Heart right ventricle (tissue), 16 donors: ENCODE data around the gene DAB1. TPM values are rescaled to one million over a fixed set of nuclear protein-coding genes. Genes with fewer than 3 reads are reported as not detected.
A peak's percentile ranks its signal among the peaks of the same experiment; 100 is the strongest.

Source experiments
- ATAC-seq, 8 donors: fragments of 200-7000 bp; cut with Tn5 transposase; one replicate each; pipeline ENCODE4 v1.9.1; 2020; ENCODE audit warnings: mild to moderate bottlenecking in 8 of 8, moderate library complexity in 8 of 8, moderate number of reproducible peaks in 1 of 8
- DNase-seq, 2 donors: peaks; one replicate each; pipeline ENCODE4 v3.0.0-alpha.2; 2020
- H3K27ac ChIP-seq, 10 donors: fragments of 200-600 bp; sonication (generic) in 2 of 10; one replicate each; pipeline versions ENCODE4 v1.5.0 to v1.8.0; 2020 to 2022; ENCODE audit warnings: mild to moderate bottlenecking in 3 of 10
- H3K27me3 ChIP-seq, 7 donors: fragments of 200-600 bp; one replicate each; pipeline ENCODE4 v1.8.0; 2021 to 2022; ENCODE audit warnings: mild to moderate bottlenecking in 2 of 7
- H3K36me3 ChIP-seq, 9 donors: fragments of 200-600 bp; sonication (generic) in 1 of 9; one replicate each; pipeline versions ENCODE4 v1.5.0 to v1.8.0; 2020 to 2022; ENCODE audit warnings: mild to moderate bottlenecking in 2 of 9
- H3K4me1 ChIP-seq, 9 donors: fragments of 200-600 bp; sonication (generic) in 1 of 9; one replicate each; pipeline versions ENCODE4 v1.5.0 to v1.8.0; 2020 to 2022; ENCODE audit warnings: mild to moderate bottlenecking in 4 of 9
- H3K4me3 ChIP-seq, 10 donors: fragments of 200-600 bp; sonication (generic) in 2 of 10; one replicate each; pipeline versions ENCODE4 v1.5.0 to v1.8.0; 2020 to 2022; ENCODE audit warnings: mild to moderate bottlenecking in 7 of 10, moderate library complexity in 2 of 10
- H3K9me3 ChIP-seq, 11 donors: fragments of 200-600 bp in 10 of 11; sonication (generic) in 2 of 11; one replicate each; pipeline versions ENCODE4 v1.5.0 to v1.8.0; 2013 to 2022; ENCODE audit warnings: mild to moderate bottlenecking in 2 of 11, control low read depth in 1 of 11, moderate library complexity in 1 of 11
- WGBS, 2 donors: extraction: QIAGEN DNeasy Blood & Tissue Kit; methylation state at CpG; one replicate each; pipeline ENCODE4 v1.1.7; 2013; ENCODE audit warnings: inconsistent platforms in 1 of 2; 5-methylcytosine and 5-hydroxymethylcytosine counted together
- intact Hi-C, 10 donors: fragments of 100-400 bp; cut with DNase I; formaldehyde crosslinking; loops; one replicate each; pipeline versions ENCODE4 v1.11.1 to v1.14.2; 2022
- polyA plus RNA-seq, 2 donors: library from polyadenylated mRNA; stranded (reverse); fragments of 200-250 nt; gene quantifications; one replicate each; pipeline ENCODE4 v1.2.3, GENCODE V29; 2013
- total RNA-seq, 10 donors: library from RNA; stranded (reverse); fragmentation: NEBNext Ultra II Directional in 3 of 10; extraction: Animal tissue kit (Norgen Biotek cat#: 25700) in 3 of 10; gene quantifications; one replicate each; pipeline versions ENCODE4 v1.2.1 to v1.2.4, GENCODE V29; 2021 to 2023
- TF ChIP-seq, protein P1 (sequence below), 9 donors: fragments of 200-600 bp; sonication (generic) in 2 of 9; IDR thresholded peaks; one replicate each; pipeline versions ENCODE4 v1.5.0 to v1.8.0; 2021 to 2022; ENCODE audit warnings: antibody characterized with exemption in 9 of 9, mild to moderate bottlenecking in 5 of 9, moderate library complexity in 1 of 9
- donor health status: Arrhythmogenic right ventricular cardiomyopathy.
- donor health status: ischemic (EF 13 %, LVEDD 7.1; RV severe dilation, severe dysfunction).
- donor health status: healthy with polysubstance abuse.
- donor health status: DM: no; HTN: yes; CAD: no.
- donor health status: DM: no; HTN: no; CAD: no.
- donor health status: ischemic (EF 25% LVEDD 6.9; RV normal size, moderate dysfunction).
- donor health status: ischemic (EF 25% LVEDD 5.7; RV mildly dilated, moderate dysfunction).
- donor health status: healthy.
- donor health status: DM: yes; HTN: yes; CAD: no.
- donor health status: Ischemic cardiomyopathy.
- donor health status: ischemic (EF 35%, LVEDD 5.7; RV mildly dilated, moderate dysfunction).
- donor health status: nonischemic (EF 11% LVEDD 7.7; RV severe dilation, severe dysfunction).
- donor health status: DM: yes; HTN: yes; CAD: no.
- donor health status: PGD.
- donor health status: ischemic (EF 29% LVEDD 5.4; RV normal size, mild dysfunction).
- donor health status: nonischemic (EF 23%, LVEDD 6.1; RV moderate dilation, normal function).

DAB1 gene
- total and polyA plus RNA-seq, 12 donors: 0.16 to 25.5 (median 8.1) TPM

DNA sequence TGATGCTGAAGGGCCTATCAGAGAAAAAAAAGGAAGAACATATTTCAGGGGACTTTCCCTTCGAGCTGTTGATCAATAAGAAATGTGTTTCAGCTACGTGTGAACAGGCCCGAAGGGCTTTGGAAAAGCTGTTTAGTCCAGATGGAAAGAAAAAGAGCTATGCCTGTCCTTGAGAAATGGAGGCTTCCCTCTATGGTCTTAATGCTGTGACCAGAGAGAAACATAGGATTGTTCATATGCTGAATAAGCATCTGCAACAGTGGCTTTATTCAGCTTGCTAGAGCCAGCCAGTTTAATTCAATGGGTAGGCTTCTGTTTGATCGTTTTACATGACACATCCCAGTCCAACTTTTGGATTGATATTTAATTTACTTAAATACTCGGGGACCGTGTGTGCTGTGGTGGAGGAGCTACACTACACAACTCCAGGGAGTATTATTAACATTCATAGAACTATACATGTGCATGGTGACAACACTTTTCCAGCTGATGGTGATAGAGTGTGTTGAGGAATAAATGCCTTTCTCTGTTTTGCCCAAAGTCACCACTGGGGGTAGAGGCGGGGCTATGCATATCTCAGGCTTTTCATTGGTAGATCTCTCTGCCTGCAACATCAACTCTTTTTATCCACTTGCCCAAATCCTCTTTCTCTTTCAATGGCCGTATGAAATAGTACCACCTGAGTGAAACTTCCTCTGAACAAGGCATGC, 351.3 kb downstream of the DAB1 start:
- Histone ChIP-seq H3K4me1 (peaks cover 0 to 18% (median 3%) of the 10 kb centered on the region in 9 donors), H3K27ac (no peak overlapping the region), H3K27me3 (no peaks in the 10 kb centered on the region), H3K36me3 (no peaks in the 10 kb centered on the region), H3K9me3 (no peaks in the 10 kb centered on the region), H3K4me3 (no peak overlapping the region)
- DNase-seq (no peak), ATAC-seq (no peak)
- TF ChIP-seq, protein P1, sequence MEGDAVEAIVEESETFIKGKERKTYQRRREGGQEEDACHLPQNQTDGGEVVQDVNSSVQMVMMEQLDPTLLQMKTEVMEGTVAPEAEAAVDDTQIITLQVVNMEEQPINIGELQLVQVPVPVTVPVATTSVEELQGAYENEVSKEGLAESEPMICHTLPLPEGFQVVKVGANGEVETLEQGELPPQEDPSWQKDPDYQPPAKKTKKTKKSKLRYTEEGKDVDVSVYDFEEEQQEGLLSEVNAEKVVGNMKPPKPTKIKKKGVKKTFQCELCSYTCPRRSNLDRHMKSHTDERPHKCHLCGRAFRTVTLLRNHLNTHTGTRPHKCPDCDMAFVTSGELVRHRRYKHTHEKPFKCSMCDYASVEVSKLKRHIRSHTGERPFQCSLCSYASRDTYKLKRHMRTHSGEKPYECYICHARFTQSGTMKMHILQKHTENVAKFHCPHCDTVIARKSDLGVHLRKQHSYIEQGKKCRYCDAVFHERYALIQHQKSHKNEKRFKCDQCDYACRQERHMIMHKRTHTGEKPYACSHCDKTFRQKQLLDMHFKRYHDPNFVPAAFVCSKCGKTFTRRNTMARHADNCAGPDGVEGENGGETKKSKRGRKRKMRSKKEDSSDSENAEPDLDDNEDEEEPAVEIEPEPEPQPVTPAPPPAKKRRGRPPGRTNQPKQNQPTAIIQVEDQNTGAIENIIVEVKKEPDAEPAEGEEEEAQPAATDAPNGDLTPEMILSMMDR (IDR thresholded peaks at IDR 0.05): no peak
- intact Hi-C loops: no loop called here
- 88 to 90% methylated on average over 8 of the region's 8 CpGs for WGBS, 2 donors

DNA sequence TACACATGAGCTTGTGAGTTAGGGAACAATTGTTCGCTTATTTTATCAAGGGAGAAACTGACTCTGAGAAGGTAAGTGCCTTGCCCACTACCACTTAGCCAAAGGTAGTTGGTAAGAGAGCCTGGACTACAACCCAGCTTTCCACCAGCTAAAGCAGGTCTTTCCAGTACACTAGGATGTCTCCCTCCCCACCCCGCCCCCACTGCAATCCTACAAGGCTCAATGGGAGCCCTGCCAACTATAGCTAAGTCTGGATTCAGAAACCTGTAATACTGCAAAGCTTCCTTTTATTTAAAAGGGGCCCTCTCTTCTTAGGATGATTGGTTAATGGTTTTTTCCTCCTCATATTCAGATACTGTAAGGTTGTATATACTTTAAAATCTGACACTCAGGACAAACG, 356.0 kb downstream of the DAB1 start:
- Histone ChIP-seq H3K4me3 (no peak overlapping the region), H3K27ac (peak overlapping the region in 1 of 10 donors; percentile 19), H3K36me3 (no peaks in the 10 kb centered on the region), H3K4me1 (peaks cover 0 to 28% (median 6%) of the 10 kb centered on the region in 9 donors), H3K27me3 (no peaks in the 10 kb centered on the region), H3K9me3 (no peaks in the 10 kb centered on the region)
- DNase-seq (peak; percentile 17 to 37), ATAC-seq (peak in 4 of 8 donors; percentile 33 to 77 (median 55))
- TF ChIP-seq, protein P1 (IDR thresholded peaks at IDR 0.05): no peak
- 60 to 65% methylated on average over 3 of the region's 3 CpGs for WGBS, 2 donors
- intact Hi-C loops: loop anchor here in 1 of 10 donors (10.0 kb wide), 1 partner anchor 233 kb away; no protein-coding TSS in a partner anchor

DNA sequence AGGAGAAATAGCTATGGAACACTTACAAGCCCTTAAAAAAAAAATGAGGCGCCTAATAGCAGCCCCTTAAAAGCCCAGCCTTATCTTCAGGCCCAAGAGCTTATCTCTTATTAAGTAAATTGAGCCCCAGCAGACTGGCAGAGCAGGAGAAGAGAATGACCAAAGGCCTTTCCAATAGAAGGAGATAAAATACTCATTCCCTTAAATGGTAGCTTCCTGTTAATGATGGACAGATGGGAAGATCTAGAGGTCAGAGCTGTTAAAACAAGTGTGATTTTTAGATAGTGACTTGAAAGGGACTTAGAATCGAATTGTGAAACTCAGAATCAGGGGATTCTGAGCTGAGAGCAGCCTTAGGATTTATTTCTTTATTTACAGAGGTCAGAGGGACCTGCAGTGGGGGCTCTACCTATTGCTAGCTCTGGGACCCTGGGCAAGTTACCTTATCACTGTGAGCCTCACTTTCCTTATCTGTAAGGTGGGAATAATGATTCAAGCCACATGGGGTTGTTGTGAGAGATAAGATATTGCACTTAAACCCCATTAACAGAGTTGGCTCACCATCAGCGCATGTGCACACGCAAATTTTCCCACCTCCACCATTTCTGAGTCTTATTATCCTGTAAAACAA, 356.8 kb downstream of the DAB1 start:
- Histone ChIP-seq H3K4me3 (no peak overlapping the region), H3K27me3 (no peaks in the 10 kb centered on the region), H3K36me3 (no peaks in the 10 kb centered on the region), H3K9me3 (no peaks in the 10 kb centered on the region), H3K4me1 (peaks cover 0 to 28% (median 6%) of the 10 kb centered on the region in 9 donors), H3K27ac (peak overlapping the region in 1 of 10 donors; percentile 19)
- no peak for ATAC-seq
- TF ChIP-seq, protein P1 (IDR thresholded peaks at IDR 0.05): no peak
- DNase-seq: no peak
- intact Hi-C loops: loop anchor here in 1 of 10 donors (10.0 kb wide), 1 partner anchor 232 kb away; no protein-coding TSS in a partner anchor
- WGBS, 2 donors: 79 to 80% methylated on average over 4 of the region's 4 CpGs

DNA sequence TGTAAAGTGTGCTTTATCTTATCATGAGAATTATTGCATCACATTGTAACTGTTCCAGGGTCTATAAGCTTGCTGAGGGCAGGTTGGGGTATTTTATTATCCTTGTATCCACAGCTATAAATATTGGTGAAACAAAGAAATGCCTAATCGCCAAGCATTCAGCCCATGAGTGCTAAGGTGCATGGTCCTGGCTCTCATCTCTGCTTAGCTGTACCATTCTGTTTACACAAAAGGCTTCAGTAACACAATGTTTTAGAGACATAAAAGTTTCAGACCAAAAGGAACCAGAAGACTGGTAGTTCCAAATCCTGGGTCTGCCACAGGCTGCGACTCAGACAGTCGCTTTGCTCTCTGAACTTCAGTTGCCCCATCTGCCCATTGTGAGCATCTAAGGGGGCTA, 358.4 kb downstream of the DAB1 start:
- intact Hi-C loops: loop anchor here in 2 of 10 donors (2.0 to 10.0 kb wide), 2 partner anchors 73 to 231 kb away; no protein-coding TSS in a partner anchor
- TF ChIP-seq, protein P1 (IDR thresholded peaks at IDR 0.05): no peak
- Histone ChIP-seq H3K27ac (no peak overlapping the region), H3K36me3 (no peaks in the 10 kb centered on the region), H3K4me3 (no peak overlapping the region), H3K4me1 (peaks cover 0 to 28% (median 6%) of the 10 kb centered on the region in 9 donors), H3K9me3 (no peaks in the 10 kb centered on the region), H3K27me3 (no peaks in the 10 kb centered on the region)
- WGBS, 2 donors: 95% methylated on average over 3 of the region's 3 CpGs
- DNase-seq (no peak), ATAC-seq (no peak)
